Immature natural killer cell (primary cell): Measurements from ENCODE around the gene GJB5. TPM values are rescaled to one million over a fixed set of nuclear protein-coding genes. Genes with fewer than 3 reads are reported as not detected.
A peak's percentile ranks its signal among the peaks of the same experiment; 100 is the strongest.
"Not testable (repeated sequence)": the region's sequence is repeated elsewhere in the genome, so short reads cannot be mapped to it uniquely, and the experiment has no call there.

Experiments
- DNase-seq, 3 donors: peaks; one replicate each; pipeline ENCODE4 v3.0.0; 2022; ENCODE audit warnings: mixed read lengths in 1 of 3
- H3K27ac Mint-ChIP-seq, 6 donors: one replicate each; pipeline ENCODE4 v1.8.0; 2020; ENCODE audit warnings: mixed read lengths in 6 of 6, mild to moderate bottlenecking in 5 of 6, inconsistent platforms in 4 of 6, moderate library complexity in 3 of 6
- H3K27me3 Mint-ChIP-seq, 3 donors: one replicate each; pipeline ENCODE4 v1.8.0; 2020 to 2021; ENCODE audit warnings: low read depth in 3 of 3, mild to moderate bottlenecking in 3 of 3, mixed read lengths in 3 of 3, moderate library complexity in 3 of 3, inconsistent platforms in 1 of 3
- H3K36me3 Mint-ChIP-seq, 3 donors: one replicate each; pipeline ENCODE4 v1.8.0; 2020; ENCODE audit warnings: mixed read lengths in 3 of 3, inconsistent platforms in 2 of 3, mild to moderate bottlenecking in 2 of 3
- H3K4me1 Mint-ChIP-seq, 2 donors: one replicate each; pipeline ENCODE4 v1.8.0; 2020; ENCODE audit warnings: inconsistent platforms in 2 of 2, mild to moderate bottlenecking in 2 of 2, mixed read lengths in 2 of 2, moderate library complexity in 1 of 2
- H3K4me3 Mint-ChIP-seq, 5 donors: one replicate each; pipeline ENCODE4 v1.8.0; 2020; ENCODE audit warnings: mild to moderate bottlenecking in 5 of 5, mixed read lengths in 5 of 5, inconsistent platforms in 3 of 5, moderate library complexity in 3 of 5
- H3K9me3 Mint-ChIP-seq, 6 donors: one replicate each; pipeline ENCODE4 v1.8.0; 2020; ENCODE audit warnings: mild to moderate bottlenecking in 6 of 6, mixed read lengths in 6 of 6, inconsistent platforms in 4 of 6, moderate library complexity in 3 of 6
- polyA plus RNA-seq, 3 donors: library from polyadenylated mRNA; unstranded; fragments of 300-500 nt; fragmentation: Illumina TruSeq; gene quantifications; one replicate each; pipeline ENCODE4 v1.2.3, GENCODE V29; 2021

The GJB5 gene
- polyA plus RNA-seq, 3 donors from 2014 or later: not detected

DNA sequence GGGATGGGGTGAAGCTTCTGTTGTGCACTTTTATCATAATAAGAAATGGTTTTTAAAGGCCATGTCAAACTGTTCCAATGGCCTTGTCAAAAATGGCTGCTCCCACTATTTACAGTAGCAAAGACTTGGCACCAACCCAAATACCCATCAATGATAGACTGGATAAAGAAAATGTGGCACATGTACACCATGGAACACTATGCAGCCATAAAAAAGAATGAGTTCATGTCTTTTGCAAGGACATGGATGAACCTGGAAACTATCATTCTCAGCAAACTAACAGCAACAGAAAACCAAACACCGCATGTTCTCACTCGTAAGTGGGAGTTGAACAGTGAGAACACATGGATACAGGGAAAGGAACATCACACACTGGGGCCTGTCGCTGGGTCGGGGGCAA lies 18.3 kb downstream of the GJB5 start:
- H3K4me3 Mint-ChIP-seq, H3K36me3 Mint-ChIP-seq: not testable (repeated sequence)

DNA sequence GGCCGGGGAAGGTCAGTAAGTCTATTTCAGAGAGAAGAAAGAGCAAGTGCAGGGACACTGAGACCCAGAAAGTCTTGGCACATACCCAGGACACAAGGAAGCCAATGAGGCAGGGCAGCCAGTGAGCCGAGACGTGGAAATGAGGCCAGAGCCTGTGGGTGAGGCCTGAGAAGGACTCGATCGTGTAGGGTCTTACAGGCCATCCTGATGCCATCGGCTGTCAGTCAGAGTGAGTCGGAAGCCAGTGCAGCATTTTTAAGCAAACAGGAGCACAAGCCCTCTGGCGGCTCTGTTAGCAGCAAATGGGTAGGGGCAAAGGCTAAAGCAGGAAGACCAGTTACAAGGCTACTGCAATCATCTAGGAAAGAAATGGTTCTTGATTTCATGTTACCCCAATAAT lies 20.1 kb downstream of the GJB5 start:
- Mint-ChIP-seq H3K4me3 (no peak overlapping the region), H3K27me3 (peaks cover 4 to 11% (median 8%) of the 10 kb centered on the region in 3 donors), H3K27ac (no peak overlapping the region), H3K9me3 (no peaks in the 10 kb centered on the region), H3K36me3 (no peaks in the 10 kb centered on the region), H3K4me1 (no peaks in the 10 kb centered on the region)
- no peak for DNase-seq

More for the DNA sequence above, 18.3 kb downstream of the GJB5 start:
- H3K9me3 Mint-ChIP-seq, DNase-seq, H3K27me3 Mint-ChIP-seq, H3K4me1 Mint-ChIP-seq, H3K27ac Mint-ChIP-seq: not testable (repeated sequence)

GRCh38 chr1:34776911-34777310 lies 22.1 kb downstream of the GJB5 start:
- peaks cover 4 to 14% (median 8%) of the 10 kb centered on the region in 3 donors for H3K27me3 Mint-ChIP-seq
- H3K4me1 Mint-ChIP-seq: no peaks in the 10 kb centered on the region
- H3K9me3 Mint-ChIP-seq: no peaks in the 10 kb centered on the region
- no peaks in the 10 kb centered on the region for H3K36me3 Mint-ChIP-seq
- DNase-seq: no peak
- no peak overlapping the region for H3K27ac Mint-ChIP-seq
- no peak overlapping the region for H3K4me3 Mint-ChIP-seq

- no peaks in the 10 kb centered on the region for H3K9me3 Mint-ChIP-seq
- no peak for DNase-seq
- H3K4me3 Mint-ChIP-seq: no peak overlapping the region
- peaks cover 4 to 14% (median 8%) of the 10 kb centered on the region in 3 donors for H3K27me3 Mint-ChIP-seq
- H3K27ac Mint-ChIP-seq: no peak overlapping the region
- no peaks in the 10 kb centered on the region for H3K36me3 Mint-ChIP-seq
- H3K4me1 Mint-ChIP-seq: peaks cover 0 to 1% of the 10 kb centered on the region in 2 donors
Observed at GRCh38 chr1:34777519-34778321, 22.9 kb downstream of the GJB5 start.

GRCh38 chr1:34778381-34778780 lies 23.5 kb downstream of the GJB5 start:
- no peak overlapping the region for H3K4me3 Mint-ChIP-seq
- no peak overlapping the region for H3K27ac Mint-ChIP-seq
- DNase-seq: no peak
- H3K9me3 Mint-ChIP-seq: no peaks in the 10 kb centered on the region
- H3K27me3 Mint-ChIP-seq: peaks cover under 1 to 15% (median 11%) of the 10 kb centered on the region in 3 donors
- H3K36me3 Mint-ChIP-seq: no peaks in the 10 kb centered on the region
- peaks cover 0 to 1% of the 10 kb centered on the region in 2 donors for H3K4me1 Mint-ChIP-seq

GRCh38 chr1:34779005-34779404 lies 24.2 kb downstream of the GJB5 start:
- Mint-ChIP-seq H3K4me1 (peaks cover 0 to 1% of the 10 kb centered on the region in 2 donors), H3K27ac (no peak overlapping the region), H3K4me3 (peak overlapping the region in 1 of 5 donors; percentile 0), H3K9me3 (no peaks in the 10 kb centered on the region), H3K36me3 (no peaks in the 10 kb centered on the region), H3K27me3 (peaks cover 3 to 19% (median 13%) of the 10 kb centered on the region in 3 donors)
- DNase-seq: no peak

GRCh38 chr1:34779526-34779925 lies 24.7 kb downstream of the GJB5 start:
- peaks cover 0 to 1% of the 10 kb centered on the region in 2 donors for H3K4me1 Mint-ChIP-seq
- H3K27me3 Mint-ChIP-seq: peaks cover 3 to 23% (median 9%) of the 10 kb centered on the region in 3 donors
- H3K9me3 Mint-ChIP-seq: no peaks in the 10 kb centered on the region
- DNase-seq: no peak
- H3K4me3 Mint-ChIP-seq: peak overlapping the region in 1 of 5 donors; percentile 0
- H3K27ac Mint-ChIP-seq: no peak overlapping the region
- H3K36me3 Mint-ChIP-seq: no peaks in the 10 kb centered on the region

DNA sequence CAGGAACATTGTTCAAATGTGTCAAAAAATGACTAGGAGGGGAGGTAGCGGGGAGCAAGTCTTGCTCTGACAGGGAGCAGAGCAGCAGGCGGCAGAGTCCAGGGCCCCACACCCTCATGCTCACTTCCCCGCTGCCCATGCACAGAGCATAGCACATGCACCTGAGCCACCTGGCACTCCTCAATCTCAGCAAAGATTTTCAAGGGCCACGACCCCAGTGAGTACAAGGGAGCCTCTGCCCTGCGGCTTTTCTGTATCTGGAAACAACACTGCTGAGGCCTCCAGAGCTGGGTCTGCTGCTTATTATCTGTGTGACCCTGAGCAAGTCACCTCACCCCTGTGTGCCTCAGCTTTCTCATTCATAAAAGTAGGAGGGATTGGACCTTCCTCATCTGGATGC lies 25.1 kb downstream of the GJB5 start:
- peaks cover 0 to 1% of the 10 kb centered on the region in 2 donors for H3K4me1 Mint-ChIP-seq
- no peaks in the 10 kb centered on the region for H3K9me3 Mint-ChIP-seq
- no peak overlapping the region for H3K4me3 Mint-ChIP-seq
- peaks cover 3 to 25% (median 9%) of the 10 kb centered on the region in 3 donors for H3K27me3 Mint-ChIP-seq
- no peak overlapping the region for H3K27ac Mint-ChIP-seq
- no peaks in the 10 kb centered on the region for H3K36me3 Mint-ChIP-seq
- DNase-seq: no peak

- H3K36me3 Mint-ChIP-seq: no peaks in the 10 kb centered on the region
- no peaks in the 10 kb centered on the region for H3K9me3 Mint-ChIP-seq
- H3K4me3 Mint-ChIP-seq: no peak overlapping the region
- no peak overlapping the region for H3K27ac Mint-ChIP-seq
- H3K27me3 Mint-ChIP-seq: peaks cover 4 to 25% (median 9%) of the 10 kb centered on the region in 3 donors
- no peak for DNase-seq
- peaks cover 0 to 1% of the 10 kb centered on the region in 2 donors for H3K4me1 Mint-ChIP-seq
Observed at GRCh38 chr1:34780528-34780927, 25.7 kb downstream of the GJB5 start.

GRCh38 chr1:34781071-34781843 lies 26.4 kb downstream of the GJB5 start, which contains the start of gene GJB3:
GJB3 (plus strand) TSS chr1:34781214; CDS start chr1:34784763, 3,549 bp downstream.
- Mint-ChIP-seq H3K4me1 (peaks cover 0 to 1% of the 10 kb centered on the region in 2 donors), H3K27me3 (peaks cover 4 to 25% (median 9%) of the 10 kb centered on the region in 3 donors), H3K4me3 (peak within 1 kb of the TSS in 1 of 5 donors; percentile 4), H3K27ac (no peak within 1 kb of the TSS), H3K9me3 (no peaks in the 10 kb centered on the region), H3K36me3 (no peaks in the 10 kb centered on the region)
- no peak for DNase-seq

GRCh38 chr1:34781844-34782391 lies 27.1 kb downstream of the GJB5 start:
- Mint-ChIP-seq H3K9me3 (no peaks in the 10 kb centered on the region), H3K27ac (no peak overlapping the region), H3K27me3 (peaks cover 4 to 29% (median 13%) of the 10 kb centered on the region in 3 donors), H3K36me3 (no peaks in the 10 kb centered on the region), H3K4me3 (peak overlapping the region in 1 of 5 donors; percentile 4), H3K4me1 (peaks cover 0 to 3% of the 10 kb centered on the region in 2 donors)
- no peak for DNase-seq

DNA sequence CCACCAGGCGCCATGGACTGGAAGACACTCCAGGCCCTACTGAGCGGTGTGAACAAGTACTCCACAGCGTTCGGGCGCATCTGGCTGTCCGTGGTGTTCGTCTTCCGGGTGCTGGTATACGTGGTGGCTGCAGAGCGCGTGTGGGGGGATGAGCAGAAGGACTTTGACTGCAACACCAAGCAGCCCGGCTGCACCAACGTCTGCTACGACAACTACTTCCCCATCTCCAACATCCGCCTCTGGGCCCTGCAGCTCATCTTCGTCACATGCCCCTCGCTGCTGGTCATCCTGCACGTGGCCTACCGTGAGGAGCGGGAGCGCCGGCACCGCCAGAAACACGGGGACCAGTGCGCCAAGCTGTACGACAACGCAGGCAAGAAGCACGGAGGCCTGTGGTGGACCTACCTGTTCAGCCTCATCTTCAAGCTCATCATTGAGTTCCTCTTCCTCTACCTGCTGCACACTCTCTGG lies 29.9 kb downstream of the GJB5 start:
- H3K27me3 Mint-ChIP-seq: peaks cover 4 to 19% (median 12%) of the 10 kb centered on the region in 3 donors
- H3K4me1 Mint-ChIP-seq: peaks cover 0 to 3% of the 10 kb centered on the region in 2 donors
- H3K4me3 Mint-ChIP-seq: no peak overlapping the region
- DNase-seq: no peak
- no peak overlapping the region for H3K27ac Mint-ChIP-seq
- H3K9me3 Mint-ChIP-seq: no peaks in the 10 kb centered on the region
- H3K36me3 Mint-ChIP-seq: no peaks in the 10 kb centered on the region

GRCh38 chr1:34785231-34785874 lies 30.5 kb downstream of the GJB5 start:
- Mint-ChIP-seq H3K9me3 (no peaks in the 10 kb centered on the region), H3K4me1 (peaks cover 0 to 3% of the 10 kb centered on the region in 2 donors), H3K36me3 (no peaks in the 10 kb centered on the region), H3K4me3 (no peak overlapping the region), H3K27me3 (peaks cover 5 to 15% (median 12%) of the 10 kb centered on the region in 3 donors), H3K27ac (no peak overlapping the region)
- no peak for DNase-seq
